Measurements from ENCODE around the gene SHISA6. TPM values are rescaled to one million over a fixed set of nuclear protein-coding genes. Genes with fewer than 3 reads are reported as not detected.

Gene SHISA6
- total and polyA plus RNA-seq, 2 donors (not counting 1 experiment from before 2014, with no cell fraction given), result not detected

DNA sequence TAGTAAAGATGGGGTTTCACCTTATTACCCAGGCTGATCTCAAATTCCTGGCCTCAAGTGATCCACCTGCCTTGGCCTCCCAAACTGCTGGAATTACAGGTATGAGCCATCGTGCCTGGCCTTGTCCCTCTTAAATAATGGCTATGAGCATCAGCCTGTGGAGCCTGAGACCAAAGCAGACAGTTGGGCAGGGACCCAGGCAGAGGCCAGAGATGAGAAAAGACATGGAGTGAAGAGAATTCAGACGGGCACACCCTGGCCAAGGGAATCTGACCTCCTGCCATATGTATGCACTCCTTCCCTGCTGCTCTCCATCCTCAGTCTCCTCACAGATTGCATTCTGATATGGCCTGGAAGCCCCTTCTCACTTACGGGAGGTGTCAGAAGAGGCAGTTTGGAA, 258.9 kb downstream of the SHISA6 start:
- Mint-ChIP-seq H3K4me1 (no peaks in the 10 kb centered on the region), H3K4me3 (no peak overlapping the region), H3K27me3 (no peaks in the 10 kb centered on the region), H3K27ac (no peak overlapping the region), H3K9me3 (ENCODE audit: insufficient read depth) (no peaks in the 10 kb centered on the region)
- Histone ChIP-seq H3K27ac (ENCODE audit: low read length in 2 of 2) (no peak overlapping the region), H4K20me1 (ENCODE audit: control insufficient read depth, insufficient read depth, low read length, poor library complexity, severe bottlenecking) (no peaks in the 10 kb centered on the region), H3K27me3 (replicated peaks in 1 of 4; ENCODE audit: control extremely low read depth in 1 of 4, control insufficient read depth in 3 of 4, insufficient read depth in 4 of 4, low read length in 3 of 4) (no peaks in the 10 kb centered on the region), H3K9me3 (ENCODE audit: control extremely low read depth in 1 of 3, control insufficient read depth in 2 of 3, insufficient read depth in 1 of 3, low read length in 2 of 3) (peaks cover 0 to 16% (median 0%) of the 10 kb centered on the region in 3 donors), H3K36me3 (replicated peaks in 1 of 2; ENCODE audit: control extremely low read depth in 1 of 2, control insufficient read depth in 1 of 2, extremely low read depth in 1 of 2, insufficient read depth in 2 of 2, low read length in 1 of 2) (no peaks in the 10 kb centered on the region), H2AFZ (ENCODE audit: insufficient read depth, low read depth, low read length, poor library complexity, severe bottlenecking) (no peak overlapping the region), H3K79me2 (ENCODE audit: control insufficient read depth, insufficient read depth, low read length) (no peaks in the 10 kb centered on the region), H3K4me1 (ENCODE audit: control insufficient read depth in 2 of 2, insufficient read depth in 2 of 2, low read length in 2 of 2) (no peaks in the 10 kb centered on the region), H3K9ac (ENCODE audit: low read length) (no peak overlapping the region), H3K4me2 (replicated peaks; ENCODE audit: low read depth, low read length, poor library complexity, severe bottlenecking) (no peak overlapping the region), H3K4me3 (ENCODE audit: control extremely low read depth in 1 of 5, extremely low read depth in 1 of 5, insufficient read depth in 1 of 5, low read depth in 2 of 5, low read length in 4 of 5) (no peak overlapping the region)
- POLR2A ChIA-PET, result no interaction called here
- TF ChIP-seq EZH2 (IDR thresholded peaks at IDR 0.05; ENCODE audit: borderline replicate concordance, insufficient read depth, low read depth, low read length, poor library complexity, severe bottlenecking) (no peak), CTCF (IDR thresholded peaks at IDR 0.05) (no peak)
- intact Hi-C loops (cut with micrococcal nuclease), result no loop called here
- 67% methylated on average over 1 of the region's 3 CpGs for WGBS (ENCODE audit: insufficient coverage)
- ATAC-seq (ENCODE audit: low read depth) (no peak), DNase-seq (no peak)
- CTCF ChIA-PET, result no interaction called here

DNA sequence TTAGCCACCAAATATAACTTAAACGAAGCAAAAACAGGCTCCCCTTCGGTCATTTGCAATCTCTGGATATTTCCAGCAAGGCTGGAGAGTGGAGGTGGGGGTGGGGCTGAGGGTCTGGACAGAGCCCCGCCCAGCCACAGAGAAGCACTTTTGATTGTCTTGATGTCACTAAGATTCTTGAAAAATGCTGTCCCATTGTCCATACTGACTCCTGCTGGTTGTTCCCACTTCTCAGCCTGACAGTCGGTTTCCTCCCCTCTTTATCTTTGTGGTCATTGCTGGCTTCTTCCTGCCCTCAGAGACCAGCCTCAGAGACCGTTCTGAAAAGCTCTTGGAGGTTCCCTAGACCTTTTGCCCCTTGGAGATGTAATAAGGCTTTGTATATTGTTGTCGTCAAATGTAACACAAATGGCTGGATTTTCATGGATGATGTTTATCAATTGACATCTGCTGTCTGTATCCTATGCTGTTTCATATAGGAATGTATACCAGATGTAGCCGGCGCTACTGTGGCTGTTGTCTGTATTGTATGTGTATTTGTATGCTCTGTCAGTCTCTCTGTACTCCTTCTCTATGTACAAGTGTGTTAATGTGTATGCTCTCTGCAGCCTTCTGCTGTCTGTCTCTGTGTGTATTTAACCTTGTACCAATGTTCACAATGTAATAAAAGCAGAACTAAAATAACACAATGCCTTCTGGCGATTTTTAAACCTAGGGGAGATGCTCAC, 262.5 kb downstream of the SHISA6 start:
- Histone ChIP-seq H3K9me3 (ENCODE audit: control extremely low read depth in 1 of 3, control insufficient read depth in 2 of 3, insufficient read depth in 1 of 3, low read length in 2 of 3) (peaks cover 0 to 8% (median 0%) of the 10 kb centered on the region in 3 donors), H3K4me2 (replicated peaks; ENCODE audit: low read depth, low read length, poor library complexity, severe bottlenecking) (no peak overlapping the region), H2AFZ (ENCODE audit: insufficient read depth, low read depth, low read length, poor library complexity, severe bottlenecking) (no peak overlapping the region), H4K20me1 (ENCODE audit: control insufficient read depth, insufficient read depth, low read length, poor library complexity, severe bottlenecking) (no peaks in the 10 kb centered on the region), H3K79me2 (ENCODE audit: control insufficient read depth, insufficient read depth, low read length) (no peaks in the 10 kb centered on the region), H3K36me3 (replicated peaks in 1 of 2; ENCODE audit: control extremely low read depth in 1 of 2, control insufficient read depth in 1 of 2, extremely low read depth in 1 of 2, insufficient read depth in 2 of 2, low read length in 1 of 2) (no peaks in the 10 kb centered on the region), H3K9ac (ENCODE audit: low read length) (no peak overlapping the region), H3K4me1 (ENCODE audit: control insufficient read depth in 2 of 2, insufficient read depth in 2 of 2, low read length in 2 of 2) (no peaks in the 10 kb centered on the region), H3K27me3 (replicated peaks in 1 of 4; ENCODE audit: control extremely low read depth in 1 of 4, control insufficient read depth in 3 of 4, insufficient read depth in 4 of 4, low read length in 3 of 4) (no peaks in the 10 kb centered on the region), H3K4me3 (ENCODE audit: control extremely low read depth in 1 of 5, extremely low read depth in 1 of 5, insufficient read depth in 1 of 5, low read depth in 2 of 5, low read length in 4 of 5) (no peak overlapping the region), H3K27ac (ENCODE audit: low read length in 2 of 2) (no peak overlapping the region)
- Mint-ChIP-seq H3K27me3 (no peaks in the 10 kb centered on the region), H3K27ac (no peak overlapping the region), H3K4me3 (no peak overlapping the region), H3K9me3 (ENCODE audit: insufficient read depth) (peaks cover 3% of the 10 kb centered on the region), H3K4me1 (no peaks in the 10 kb centered on the region)
- ATAC-seq (ENCODE audit: low read depth) (no peak), DNase-seq (no peak)
- CTCF ChIA-PET, result no interaction called here
- TF ChIP-seq CTCF (IDR thresholded peaks at IDR 0.05), result no peak
- no peak for TF ChIP-seq EZH2 (IDR thresholded peaks at IDR 0.05; ENCODE audit: borderline replicate concordance, insufficient read depth, low read depth, low read length, poor library complexity, severe bottlenecking)
- WGBS (ENCODE audit: insufficient coverage), result 71% methylated on average over 6 of the region's 9 CpGs
- POLR2A ChIA-PET, result no interaction called here
- intact Hi-C loops (cut with micrococcal nuclease), result no loop called here

Data from B cell (primary cell).